Measurements from ENCODE around the gene SOX5. TPM values are rescaled to one million over a fixed set of nuclear protein-coding genes. Genes with fewer than 3 reads are reported as not detected.

SOX5 gene
- total and polyA plus RNA-seq, 3 donors from 2014 or later, result 26.0 to 93.3 (median 29.2) TPM

DNA sequence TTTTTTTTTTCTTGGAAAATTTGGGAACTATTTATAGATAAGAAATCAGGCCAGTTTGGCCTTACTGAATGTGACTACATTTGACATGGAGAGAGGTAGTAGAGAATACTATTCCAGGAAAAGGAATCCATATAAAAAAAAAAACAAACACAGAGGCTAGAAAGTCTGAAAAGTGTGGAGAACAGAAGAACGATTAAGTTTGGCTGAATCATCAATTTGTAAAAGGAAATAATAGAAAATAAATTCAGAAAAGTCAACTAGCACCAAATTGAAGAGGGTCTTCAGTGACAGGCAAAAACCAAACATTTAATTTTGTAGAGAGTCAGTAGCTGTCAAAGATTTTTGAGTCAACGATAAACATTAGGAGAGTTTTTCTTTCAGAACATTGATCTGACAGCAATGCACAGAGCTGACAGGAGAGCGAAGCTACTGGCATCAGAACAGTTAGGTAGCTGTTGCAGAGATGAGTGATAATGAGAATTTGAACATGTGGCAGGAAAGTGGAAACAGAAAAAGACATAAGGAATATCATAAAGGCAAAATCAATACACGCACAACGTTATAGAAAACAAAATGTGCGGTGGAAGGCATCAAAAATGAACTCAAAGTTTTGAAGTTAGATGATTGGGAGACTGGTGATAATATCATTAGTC lies 241.2 kb downstream of the SOX5 start:
- H3K27me3 ChIP-seq, result no peaks in the 10 kb centered on the region
- intact Hi-C loops (cut with DNase I; ENCODE audit: low total_unique reads), result no loop called here
- no peak for TF ChIP-seq POLR2A (IDR thresholded peaks at IDR 0.05)
- TF ChIP-seq, protein P1, sequence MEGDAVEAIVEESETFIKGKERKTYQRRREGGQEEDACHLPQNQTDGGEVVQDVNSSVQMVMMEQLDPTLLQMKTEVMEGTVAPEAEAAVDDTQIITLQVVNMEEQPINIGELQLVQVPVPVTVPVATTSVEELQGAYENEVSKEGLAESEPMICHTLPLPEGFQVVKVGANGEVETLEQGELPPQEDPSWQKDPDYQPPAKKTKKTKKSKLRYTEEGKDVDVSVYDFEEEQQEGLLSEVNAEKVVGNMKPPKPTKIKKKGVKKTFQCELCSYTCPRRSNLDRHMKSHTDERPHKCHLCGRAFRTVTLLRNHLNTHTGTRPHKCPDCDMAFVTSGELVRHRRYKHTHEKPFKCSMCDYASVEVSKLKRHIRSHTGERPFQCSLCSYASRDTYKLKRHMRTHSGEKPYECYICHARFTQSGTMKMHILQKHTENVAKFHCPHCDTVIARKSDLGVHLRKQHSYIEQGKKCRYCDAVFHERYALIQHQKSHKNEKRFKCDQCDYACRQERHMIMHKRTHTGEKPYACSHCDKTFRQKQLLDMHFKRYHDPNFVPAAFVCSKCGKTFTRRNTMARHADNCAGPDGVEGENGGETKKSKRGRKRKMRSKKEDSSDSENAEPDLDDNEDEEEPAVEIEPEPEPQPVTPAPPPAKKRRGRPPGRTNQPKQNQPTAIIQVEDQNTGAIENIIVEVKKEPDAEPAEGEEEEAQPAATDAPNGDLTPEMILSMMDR (IDR thresholded peaks at IDR 0.05), result no peak
- WGBS, 2 donors, result 91% methylated on average over 6 of the region's 6 CpGs
- DNase-seq, result no peak
- no peak overlapping the region for H3K27ac ChIP-seq
- no peaks in the 10 kb centered on the region for H3K4me1 ChIP-seq
- H3K36me3 ChIP-seq (ENCODE audit: low read depth, missing control alignments), result no peaks in the 10 kb centered on the region
- H3K9me3 ChIP-seq, result no peaks in the 10 kb centered on the region
- no peak overlapping the region for H3K4me3 ChIP-seq

DNA sequence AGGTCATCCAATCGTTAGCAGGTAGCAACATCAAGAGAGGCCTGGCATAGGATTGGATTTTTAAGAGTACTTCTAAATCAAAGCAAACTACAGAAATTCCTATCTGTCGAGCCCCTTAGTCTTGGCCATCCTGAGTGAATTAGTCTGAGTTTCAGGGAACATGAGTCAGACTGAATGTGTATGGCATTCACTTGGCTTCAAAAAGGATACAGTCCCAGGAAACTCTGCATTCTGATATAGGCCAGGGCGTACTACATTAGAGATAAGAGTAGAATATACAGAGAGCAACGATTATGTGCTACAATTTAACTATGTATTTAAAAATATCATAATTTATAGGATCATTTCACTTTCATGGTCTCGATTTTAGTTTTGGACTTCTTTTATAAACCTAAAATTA lies 242.2 kb downstream of the SOX5 start:
- intact Hi-C loops (cut with DNase I; ENCODE audit: low total_unique reads), result no loop called here
- no peak for DNase-seq
- H3K36me3 ChIP-seq (ENCODE audit: low read depth, missing control alignments), result no peaks in the 10 kb centered on the region
- no peak for TF ChIP-seq POLR2A (IDR thresholded peaks at IDR 0.05)
- no peaks in the 10 kb centered on the region for H3K27me3 ChIP-seq
- H3K4me3 ChIP-seq, result no peak overlapping the region
- no peaks in the 10 kb centered on the region for H3K9me3 ChIP-seq
- no peaks in the 10 kb centered on the region for H3K4me1 ChIP-seq
- no peak overlapping the region for H3K27ac ChIP-seq
- WGBS, 2 donors, result 84 to 90% methylated on average over 5 of the region's 5 CpGs

DNA sequence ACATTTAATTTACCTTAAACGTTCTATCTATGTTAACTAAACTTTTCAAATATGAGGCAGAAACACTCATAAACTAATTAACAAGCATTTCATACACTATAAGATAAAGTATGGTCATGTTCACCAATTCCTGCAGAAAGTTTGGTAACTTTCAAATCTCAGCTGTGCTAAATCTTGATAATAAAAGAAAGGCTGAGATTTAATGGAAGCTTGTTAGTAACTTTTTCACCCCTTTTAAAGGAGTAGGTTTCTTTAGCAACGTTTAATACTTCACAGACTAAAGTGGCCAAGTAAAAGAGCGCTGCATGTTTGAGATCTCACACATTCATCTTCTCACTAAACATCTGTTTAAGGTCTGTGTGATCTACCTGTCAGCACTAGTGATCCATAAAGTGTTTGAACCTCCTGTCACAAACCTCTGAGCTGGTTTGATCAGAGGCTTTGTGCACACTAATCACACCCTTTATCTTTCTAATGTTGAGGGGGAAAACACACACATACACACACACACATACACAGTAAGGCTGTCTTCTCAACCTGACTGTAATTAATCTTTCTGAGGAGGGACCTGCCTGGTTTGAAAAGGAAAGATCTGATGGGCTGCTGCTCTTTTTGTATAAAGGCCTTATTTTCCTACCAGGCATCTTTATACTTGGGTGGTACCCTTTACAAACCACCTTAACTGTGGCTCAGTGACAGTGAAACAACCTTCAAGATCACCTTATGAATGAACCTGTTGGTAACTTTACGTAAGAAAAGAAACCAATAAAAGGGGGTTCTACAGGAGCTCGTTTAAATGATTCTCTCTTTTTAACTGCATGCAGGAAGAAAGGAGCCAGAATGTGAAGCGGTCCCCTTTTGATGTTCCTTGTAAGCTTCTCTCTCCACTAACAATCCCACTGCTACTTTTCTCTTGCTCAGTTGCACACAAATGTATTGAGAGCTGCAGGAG lies 244.2 kb downstream of the SOX5 start:
- H3K4me1 ChIP-seq, result no peaks in the 10 kb centered on the region
- no peak overlapping the region for H3K4me3 ChIP-seq
- H3K36me3 ChIP-seq (ENCODE audit: low read depth, missing control alignments), result no peaks in the 10 kb centered on the region
- no peak for TF ChIP-seq POLR2A (IDR thresholded peaks at IDR 0.05)
- TF ChIP-seq, protein P1 (IDR thresholded peaks at IDR 0.05), result no peak
- WGBS, 2 donors, result 69 to 73% methylated on average over 6 of the region's 6 CpGs
- intact Hi-C loops (cut with DNase I; ENCODE audit: low total_unique reads), result no loop called here
- H3K9me3 ChIP-seq, result no peaks in the 10 kb centered on the region
- no peak overlapping the region for H3K27ac ChIP-seq
- DNase-seq, result no peak
- H3K27me3 ChIP-seq, result no peaks in the 10 kb centered on the region

DNA sequence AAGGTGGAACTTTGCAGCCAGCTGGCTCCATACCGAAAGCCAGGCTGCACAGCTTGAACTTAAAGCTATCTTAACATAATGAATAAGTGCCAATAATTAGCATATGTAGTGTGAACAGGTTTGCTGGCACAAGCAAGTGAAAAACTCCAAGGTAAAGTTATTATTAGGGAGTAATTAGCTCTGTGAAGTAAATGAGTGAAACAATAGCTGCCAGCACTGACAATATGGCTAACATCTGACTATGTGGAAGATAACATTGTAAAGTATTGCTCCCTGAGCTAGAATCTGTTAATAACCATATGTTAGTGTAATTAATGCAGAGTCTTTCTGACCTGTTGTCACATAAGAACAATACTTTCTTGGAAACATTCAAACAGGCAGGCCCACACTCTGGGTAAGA lies 246.4 kb downstream of the SOX5 start:
- Histone ChIP-seq H3K27me3 (no peaks in the 10 kb centered on the region), H3K9me3 (no peaks in the 10 kb centered on the region), H3K27ac (no peak overlapping the region), H3K4me3 (no peak overlapping the region), H3K36me3 (ENCODE audit: low read depth, missing control alignments) (no peaks in the 10 kb centered on the region), H3K4me1 (no peaks in the 10 kb centered on the region)
- 63 to 73% methylated on average over 1 of the region's 1 CpG for WGBS, 2 donors
- no peak for TF ChIP-seq POLR2A (IDR thresholded peaks at IDR 0.05)
- TF ChIP-seq, protein P1 (IDR thresholded peaks at IDR 0.05), result no peak
- DNase-seq, result no peak
- intact Hi-C loops (cut with DNase I; ENCODE audit: low total_unique reads), result no loop called here

DNA sequence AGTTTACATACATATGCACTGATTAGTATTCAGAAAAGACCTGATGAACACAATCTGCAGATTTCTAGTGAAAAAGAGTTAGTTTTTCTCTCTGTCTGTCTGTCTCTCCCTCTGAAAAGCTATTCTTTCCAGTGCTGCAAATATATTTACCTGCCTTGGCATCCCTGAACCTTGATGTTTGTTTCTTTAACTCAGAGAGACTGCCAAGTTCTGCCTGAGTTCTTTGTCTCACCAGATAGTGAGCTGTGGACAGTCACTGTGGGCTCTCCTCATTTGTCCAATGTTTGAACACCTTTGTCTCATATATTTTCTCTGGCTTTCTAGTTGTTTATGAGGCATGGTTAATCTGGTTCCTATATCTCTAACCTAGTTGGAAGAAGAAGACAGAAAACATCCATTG lies 250.4 kb downstream of the SOX5 start:
- no peak overlapping the region for H3K27ac ChIP-seq

More for the DNA sequence above, 250.4 kb downstream of the SOX5 start:
- no peaks in the 10 kb centered on the region for H3K36me3 ChIP-seq (ENCODE audit: low read depth, missing control alignments)
- no peak for TF ChIP-seq POLR2A (IDR thresholded peaks at IDR 0.05)
- TF ChIP-seq, protein P1 (IDR thresholded peaks at IDR 0.05), result no peak
- DNase-seq, result no peak
- no peaks in the 10 kb centered on the region for H3K9me3 ChIP-seq
- intact Hi-C loops (cut with DNase I; ENCODE audit: low total_unique reads), result no loop called here
- H3K27me3 ChIP-seq, result no peaks in the 10 kb centered on the region
- H3K4me3 ChIP-seq, result no peak overlapping the region
- no peaks in the 10 kb centered on the region for H3K4me1 ChIP-seq
